Measurements from ENCODE around the gene CRTC2.

GRCh38 chr1:153976819-153977249 is 18.4 kb upstream of the CRTC2 start:
- TF ChIP-seq CTCF (conservative IDR thresholded peaks at IDR 0.05; ENCODE audit: low read depth, low read length) (no peak), RAD21 (IDR thresholded peaks at IDR 0.05; ENCODE audit: low read length) (no peak), POLR2A (IDR thresholded peaks at IDR 0.05; ENCODE audit: low read depth, low read length) (no peak), ELK1 (IDR thresholded peaks at IDR 0.05; ENCODE audit: borderline replicate concordance, low read depth, low read length) (no peak), RFX5 (IDR thresholded peaks at IDR 0.05; ENCODE audit: low read depth, low read length) (no peak), RCOR1 (IDR thresholded peaks at IDR 0.05; ENCODE audit: insufficient replicate concordance, low read length) (no peak), CEBPB (IDR thresholded peaks at IDR 0.05; ENCODE audit: low read depth, low read length) (no peak)

Data from IMR-90 (cell line).